H1 (cell line): ENCODE results near the gene DKK3. TPM values are rescaled to one million over a fixed set of nuclear protein-coding genes. Genes with fewer than 3 reads are reported as not detected.

ENCODE experiments used
- CTCF ChIA-PET: fragments of 300-600 bp; sonication (Branson Sonifier 250); formaldehyde crosslinking; loops from one replicate; lab custom pipeline; 2021; ENCODE audit not compliant: partially characterized antibody; lab: Charles Lee
- POLR2A ChIA-PET: fragments of 300-600 bp; sonication (Branson Sonifier 250); formaldehyde crosslinking; loops from one replicate; lab custom pipeline; 2021; ENCODE audit warnings: inconsistent platforms; ENCODE audit not compliant: partially characterized antibody; lab: Charles Lee
- DNase-seq, 2 experiments: peaks; one replicate each; pipeline versions ENCODE4 v3.0.0 to v3.0.0-alpha.2; 2010 to 2022; ENCODE audit warnings: low spot score in 2 of 2, low read depth in 1 of 2, mixed read lengths in 1 of 2
- FAIRE-seq: peaks from 2 replicates; lab custom pipeline; 2011; peaks lifted over from hg19 to GRCh38; lab: Jason Lieb, UNC
- H2AFZ ChIP-seq: 2 replicates; pipeline ENCODE4 v1.8.1; 2012; ENCODE audit warnings: low read length, inconsistent platforms
- H2AK5ac ChIP-seq: 2 replicates; pipeline ENCODE4 v1.6.1; 2013; ENCODE audit warnings: low read depth, low read length
- H2BK120ac ChIP-seq: replicated peaks from 2 replicates; pipeline ENCODE3; 2013; ENCODE audit warnings: low read depth, low read length, inconsistent platforms
- H2BK12ac ChIP-seq: 2 replicates; pipeline ENCODE4 v1.6.1; 2013; ENCODE audit warnings: low read depth, low read length
- H2BK15ac ChIP-seq: 2 replicates; pipeline ENCODE4 v1.6.1; 2013; ENCODE audit warnings: low read length
- H2BK20ac ChIP-seq: 2 replicates; pipeline ENCODE4 v1.6.1; 2013; ENCODE audit warnings: low read length
- H2BK5ac ChIP-seq: 2 replicates; pipeline ENCODE4 v1.6.1; 2013; ENCODE audit warnings: low read depth, low read length
- H3K14ac ChIP-seq: 2 replicates; pipeline ENCODE4 v1.6.1; 2013; ENCODE audit warnings: inconsistent platforms; ENCODE audit not compliant: insufficient read length
- H3K18ac ChIP-seq: 2 replicates; pipeline ENCODE4 v1.6.1; 2013; ENCODE audit warnings: low read length; ENCODE audit errors: extremely low read depth
- H3K23ac ChIP-seq: 2 replicates; pipeline ENCODE4 v1.6.1; 2013; ENCODE audit warnings: inconsistent platforms; ENCODE audit not compliant: insufficient read length
- H3K23me2 ChIP-seq: 2 replicates; pipeline ENCODE4 v1.6.1; 2013; ENCODE audit warnings: low read depth, low read length
- H3K27ac ChIP-seq: 2 replicates; pipeline ENCODE4 v1.6.1; 2011; ENCODE audit warnings: low read depth, low read length, inconsistent platforms
- H3K27me3 ChIP-seq, 4 experiments: replicated peaks in 1 of 4; 1 replicate in 1 of 4; 2 replicates in 3 of 4; pipeline versions ENCODE4 v1.6.1 to v1.8.1; 2011 to 2013; ENCODE audit warnings: low read length in 3 of 4, mild to moderate bottlenecking in 3 of 4, inconsistent platforms in 2 of 4, mixed read lengths in 2 of 4, moderate library complexity in 1 of 4; ENCODE audit not compliant: control insufficient read depth in 3 of 4, insufficient read depth in 3 of 4; ENCODE audit errors: extremely low read depth in 1 of 4
- H3K36me3 ChIP-seq, 4 experiments: 2 replicates each; pipeline versions ENCODE4 v1.6.1 to v1.8.1; 2011 to 2013; ENCODE audit warnings: mild to moderate bottlenecking in 4 of 4, low read length in 3 of 4, moderate library complexity in 2 of 4, control low read depth in 1 of 4, inconsistent platforms in 1 of 4; ENCODE audit not compliant: insufficient read depth in 4 of 4, control insufficient read depth in 2 of 4
- H3K4ac ChIP-seq: replicated peaks from 2 replicates; pipeline ENCODE3; 2013; ENCODE audit warnings: low read length, low read depth, mixed read lengths, inconsistent platforms; ENCODE audit not compliant: insufficient read length
- H3K4me1 ChIP-seq, 4 experiments: replicated peaks in 1 of 4; 1 replicate in 1 of 4; 2 replicates in 3 of 4; pipeline versions ENCODE4 v1.6.1 to v1.8.1; 2011 to 2013; ENCODE audit warnings: low read length in 3 of 4, inconsistent platforms in 2 of 4, mixed read lengths in 1 of 4; ENCODE audit not compliant: insufficient read depth in 4 of 4, control insufficient read depth in 3 of 4
- H3K4me2 ChIP-seq, 2 experiments: 2 replicates each; pipeline versions ENCODE4 v1.6.1 to v1.8.1; 2011 to 2013; ENCODE audit warnings: low read depth in 2 of 2, low read length in 2 of 2, control low read depth in 1 of 2, inconsistent platforms in 1 of 2, mild to moderate bottlenecking in 1 of 2; ENCODE audit not compliant: insufficient read depth in 1 of 2
- H3K4me3 ChIP-seq, 4 experiments: fragments of 200-600, 300-600 bp in 1 of 4; sonication (generic), shearing (Covaris generic), sonication (Bioruptor Twin) in 1 of 4; 2 replicates each; pipeline versions ENCODE4 v1.5.1 to v1.8.1; 2011 to 2016; ENCODE audit warnings: low read length in 4 of 4, low read depth in 3 of 4, control low read depth in 2 of 4, inconsistent platforms in 2 of 4, mild to moderate bottlenecking in 2 of 4, mixed read lengths in 1 of 4, moderate library complexity in 1 of 4; ENCODE audit not compliant: insufficient read depth in 2 of 4; ENCODE audit errors: extremely low read depth in 1 of 4
- H3K56ac ChIP-seq: replicated peaks from 2 replicates; pipeline ENCODE3; 2013; ENCODE audit warnings: low read depth, mild to moderate bottlenecking, mixed read lengths, low read length, inconsistent platforms; ENCODE audit not compliant: insufficient read length
- H3K79me1 ChIP-seq: 2 replicates; pipeline ENCODE4 v1.6.1; 2013; ENCODE audit warnings: low read depth, low read length, control low read depth
- H3K79me2 ChIP-seq, 2 experiments: 2 replicates each; pipeline versions ENCODE4 v1.6.1 to v1.8.1; 2012 to 2013; ENCODE audit warnings: low read length in 2 of 2, mild to moderate bottlenecking in 2 of 2, inconsistent platforms in 1 of 2; ENCODE audit not compliant: insufficient read depth in 2 of 2, control insufficient read depth in 1 of 2
- H3K9ac ChIP-seq, 4 experiments: replicated peaks in 1 of 4; 1 replicate in 1 of 4; 2 replicates in 3 of 4; pipeline versions ENCODE4 v1.6.1 to v1.8.1; 2011 to 2013; ENCODE audit warnings: low read depth in 3 of 4, low read length in 3 of 4, control low read depth in 2 of 4, mild to moderate bottlenecking in 2 of 4, moderate library complexity in 2 of 4, inconsistent platforms in 1 of 4; ENCODE audit errors: extremely low read depth in 1 of 4
- H3K9me3 ChIP-seq, 2 experiments: 2 replicates each; pipeline versions ENCODE4 v1.6.1 to v1.8.1; 2012 to 2013; ENCODE audit warnings: mild to moderate bottlenecking in 2 of 2, moderate library complexity in 2 of 2, control low read depth in 1 of 2, inconsistent platforms in 1 of 2, low read depth in 1 of 2, low read length in 1 of 2, mixed read lengths in 1 of 2; ENCODE audit not compliant: insufficient read depth in 2 of 2
- H4K20me1 ChIP-seq, 2 experiments: replicated peaks in 1 of 2; 2 replicates each; pipeline versions ENCODE3 to v1.8.1; 2011 to 2013; ENCODE audit warnings: inconsistent platforms in 2 of 2, low read length in 2 of 2, mild to moderate bottlenecking in 1 of 2; ENCODE audit not compliant: insufficient read depth in 2 of 2, control insufficient read depth in 1 of 2
- H4K5ac ChIP-seq: 2 replicates; pipeline ENCODE4 v1.6.1; 2013; ENCODE audit warnings: low read length, low read depth, mixed read lengths, inconsistent platforms; ENCODE audit not compliant: insufficient read length
- H4K8ac ChIP-seq: 2 replicates; pipeline ENCODE4 v1.8.0; 2013; ENCODE audit warnings: mild to moderate bottlenecking, moderate library complexity, low read length, inconsistent platforms; ENCODE audit not compliant: insufficient read depth; ENCODE audit errors: extremely low read depth
- H4K91ac ChIP-seq: replicated peaks from 2 replicates; pipeline ENCODE3; 2013; ENCODE audit warnings: low read length, mixed read lengths, inconsistent platforms; ENCODE audit not compliant: insufficient read length
- BRCA1 ChIP-seq: IDR thresholded peaks from 2 replicates; pipeline ENCODE4 v1.6.1; 2012; ENCODE audit warnings: low read depth, low read length, improper control_type of control experiment
- EGR1 ChIP-seq: IDR thresholded peaks from 2 replicates; pipeline ENCODE4 v1.6.1; 2011; ENCODE audit warnings: low read depth, low read length, borderline replicate concordance
- EP300 ChIP-seq, 2 experiments: IDR thresholded peaks; 1 replicate in 1 of 2; 2 replicates in 1 of 2; pipeline ENCODE4 v1.6.1; 2011 to 2012; ENCODE audit warnings: low read depth in 2 of 2, low read length in 2 of 2, mild to moderate bottlenecking in 2 of 2, borderline replicate concordance in 1 of 2, inconsistent platforms in 1 of 2, moderate library complexity in 1 of 2
- HDAC6 ChIP-seq: IDR thresholded peaks from one replicate; pipeline ENCODE4 v1.7.1; 2012; ENCODE audit warnings: low read depth, mild to moderate bottlenecking, inconsistent platforms, low read length, moderate library complexity
- JUN ChIP-seq: IDR thresholded peaks from 2 replicates; pipeline ENCODE4 v1.6.1; 2011; ENCODE audit warnings: low read depth, mild to moderate bottlenecking, improper control_type of control experiment, low read length
- WGBS, 2 experiments: shearing (Covaris generic) in 1 of 2; methylation state at CpG; one replicate each; pipeline versions ENCODE4 v1.1.6 to v1.1.7; 2013 to 2015; ENCODE audit warnings: low lambda C conversion rate in 2 of 2, mixed read lengths in 2 of 2, inconsistent platforms in 1 of 2, low coverage in 1 of 2, missing lambda C conversion rate in 1 of 2; ENCODE audit not compliant: insufficient replicate concordance in 2 of 2, insufficient coverage in 1 of 2, insufficient read length in 1 of 2; ENCODE audit errors: extremely low coverage in 1 of 2, missing lambda C conversion rate in 1 of 2; 5-methylcytosine and 5-hydroxymethylcytosine counted together
- polyA plus RNA-seq, 7 experiments: library from polyadenylated mRNA; depleted of rRNA in 3 of 7; stranded (reverse) in 5 of 7; unstranded in 2 of 7; fragments of >200 nt in 5 of 7; fragments of 200-250 nt in 2 of 7; gene quantifications; 1 replicate in 5 of 7; 2 replicates in 1 of 7; 4 replicates in 1 of 7; pipeline versions ENCODE4 v1.2.1 to v1.2.3, GENCODE V29; 2011 to 2013; ENCODE audit warnings: missing spikeins in 2 of 7, mixed read lengths in 2 of 7
- total RNA-seq: library from RNA; stranded (reverse); fragmentation: NEBNext Ultra II Directional; extraction: Animal tissue kit (Norgen Biotek cat#: 25700); gene quantifications from 2 replicates; pipeline ENCODE4 v1.2.1, GENCODE V29; 2021

DKK3 gene
- total and polyA plus RNA-seq, 2 of the 8 experiments (the other 6 are each of a cell fraction or from before 2014, with no cell fraction given) = 30.0 to 40.1 TPM

DNA sequence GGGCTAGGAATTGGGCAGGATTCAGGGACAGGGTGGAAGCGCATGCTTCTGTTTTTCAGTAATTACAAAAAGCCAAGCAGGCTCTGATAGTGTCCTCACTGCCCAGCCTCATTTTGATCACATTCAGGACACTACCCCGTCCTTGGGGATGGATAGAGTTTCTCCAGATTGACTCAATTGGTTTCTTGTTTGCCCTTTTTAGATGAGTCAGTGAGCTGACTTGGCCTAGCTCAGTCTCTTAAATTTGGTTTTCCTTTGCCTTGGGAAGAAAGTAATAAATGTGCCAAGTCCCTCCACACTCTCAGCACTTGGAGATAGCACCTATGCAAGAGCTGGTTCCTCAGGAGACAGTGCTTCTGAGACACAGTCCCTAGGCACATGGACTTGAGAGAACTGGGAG lies 25.5 kb downstream of the DKK3 start:
- H2AK5ac ChIP-seq = no peak overlapping the region
- WGBS, 2 experiments = 100% methylated on average over 2 of the region's 2 CpGs; no CpG with 5 or more reads in 1 of the 2 experiments
- no peak overlapping the region for H3K23ac ChIP-seq
- H4K91ac ChIP-seq = no peak overlapping the region
- H3K4me2 ChIP-seq = no peak overlapping the region
- ChIA-PET POLR2A (interaction anchor here (1.0 kb wide), 1 partner anchor 23 kb away, joined by 3 read pairs; no protein-coding TSS in a partner anchor), CTCF (interaction anchor here (0.7 to 2.4 kb wide), 5 partner anchors 9 to 61 kb away, joined by 3 to 12 read pairs (median 3); no protein-coding TSS in a partner anchor)
- no peaks in the 10 kb centered on the region for H3K79me1 ChIP-seq
- H2AFZ ChIP-seq = no peak overlapping the region
- H3K18ac ChIP-seq = no peak overlapping the region
- no peak overlapping the region for H3K14ac ChIP-seq
- H3K23me2 ChIP-seq = no peaks in the 10 kb centered on the region
- H3K9me3 ChIP-seq = no peaks in the 10 kb centered on the region
- no peaks in the 10 kb centered on the region for H3K79me2 ChIP-seq
- no peak overlapping the region for H3K9ac ChIP-seq
- H2BK120ac ChIP-seq = no peak overlapping the region
- DNase-seq (no peak), FAIRE-seq (no peak)
- no peak overlapping the region for H2BK15ac ChIP-seq
- H4K5ac ChIP-seq = no peak overlapping the region
- H3K4ac ChIP-seq = no peak overlapping the region
- peaks cover 0 to 7% (median 1%) of the 10 kb centered on the region in 4 experiments; a peak in 5 of 7 replicates for H3K4me1 ChIP-seq
- no peak overlapping the region for H3K4me3 ChIP-seq
- H2BK5ac ChIP-seq = no peak overlapping the region
- no peak overlapping the region for H2BK12ac ChIP-seq
- no peak overlapping the region for H2BK20ac ChIP-seq
- no peaks in the 10 kb centered on the region for H3K36me3 ChIP-seq
- no peak overlapping the region for H3K27ac ChIP-seq
- H4K8ac ChIP-seq = no peak overlapping the region
- H4K20me1 ChIP-seq = no peaks in the 10 kb centered on the region
- no peak overlapping the region for H3K56ac ChIP-seq
- no peaks in the 10 kb centered on the region for H3K27me3 ChIP-seq
- TF ChIP-seq JUN (no peak), HDAC6 (no peak), BRCA1 (no peak), EP300 (IDR thresholded peaks at IDR 0.05; ENCODE audit: borderline replicate concordance in 1 of 2, low read depth in 2 of 2, low read length in 2 of 2) (no peak), EGR1 (no peak)
- TF ChIP-seq, all 59 proteins: peak for 0
